GM19372 (cell line): ENCODE results near the gene LGALS1.
"Not testable (repeated sequence)": the region's sequence is repeated elsewhere in the genome, so short reads cannot be mapped to it uniquely, and the experiment has no call there.

Experiments
- ATAC-seq: cut with Tn5 transposase; IDR thresholded peaks from one replicate; pipeline ENCODE4 v1.9.1; 2021; ENCODE audit warnings: mild to moderate bottlenecking, low read depth, moderate library complexity; ENCODE audit not compliant: unreplicated experiment

The LGALS1 gene

DNA sequence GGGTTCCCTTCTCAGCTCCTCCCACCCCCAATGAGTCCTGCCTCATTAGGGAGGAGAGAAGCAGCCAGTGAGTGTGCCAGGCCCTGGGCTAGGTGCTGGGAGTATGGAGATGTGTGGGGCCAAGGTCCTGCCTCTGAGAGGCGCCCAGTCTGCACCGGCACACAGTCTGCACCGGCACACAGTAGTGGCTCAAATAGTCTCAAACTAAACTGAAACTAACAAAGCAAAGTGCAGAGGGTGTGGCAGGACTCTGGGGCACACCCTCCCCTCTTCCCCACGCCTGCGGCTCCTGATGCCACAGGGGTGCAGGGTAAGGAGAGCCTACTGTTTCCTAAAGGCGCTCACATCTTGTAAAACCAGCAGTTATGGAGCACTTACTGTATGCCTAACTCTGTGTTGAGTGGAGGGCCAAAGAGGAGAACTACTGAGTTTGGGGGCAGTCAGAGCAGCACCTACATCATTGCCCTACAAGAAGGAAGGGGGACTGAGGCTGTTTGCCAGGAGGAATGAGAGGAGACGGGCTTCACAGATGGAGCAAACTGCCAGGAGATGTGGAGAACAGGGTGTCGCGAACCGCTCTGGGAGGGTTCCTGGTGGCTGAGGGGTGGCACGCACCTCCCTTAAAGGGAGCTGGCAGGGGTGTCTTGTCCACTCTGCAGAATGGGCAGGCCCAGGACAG is 36.9 kb upstream of the LGALS1 start:
- ATAC-seq, result no peak

GRCh38 chr22:37639070-37639760 is 36.2 kb upstream of the LGALS1 start, which contains the start of gene SH3BP1:
Gene SH3BP1 (plus strand): TSS chr22:37639669. CDS start chr22:37639788, 119 bp downstream.
- no peak for ATAC-seq

- no peak for ATAC-seq
Measured at GRCh38 chr22:37639771-37640590, 35.5 kb upstream of the LGALS1 start.

- no peak for ATAC-seq
Measured at GRCh38 chr22:37640591-37641560, 34.6 kb upstream of the LGALS1 start.

- ATAC-seq, result no peak
Measured at GRCh38 chr22:37641561-37641949, 33.9 kb upstream of the LGALS1 start.

DNA sequence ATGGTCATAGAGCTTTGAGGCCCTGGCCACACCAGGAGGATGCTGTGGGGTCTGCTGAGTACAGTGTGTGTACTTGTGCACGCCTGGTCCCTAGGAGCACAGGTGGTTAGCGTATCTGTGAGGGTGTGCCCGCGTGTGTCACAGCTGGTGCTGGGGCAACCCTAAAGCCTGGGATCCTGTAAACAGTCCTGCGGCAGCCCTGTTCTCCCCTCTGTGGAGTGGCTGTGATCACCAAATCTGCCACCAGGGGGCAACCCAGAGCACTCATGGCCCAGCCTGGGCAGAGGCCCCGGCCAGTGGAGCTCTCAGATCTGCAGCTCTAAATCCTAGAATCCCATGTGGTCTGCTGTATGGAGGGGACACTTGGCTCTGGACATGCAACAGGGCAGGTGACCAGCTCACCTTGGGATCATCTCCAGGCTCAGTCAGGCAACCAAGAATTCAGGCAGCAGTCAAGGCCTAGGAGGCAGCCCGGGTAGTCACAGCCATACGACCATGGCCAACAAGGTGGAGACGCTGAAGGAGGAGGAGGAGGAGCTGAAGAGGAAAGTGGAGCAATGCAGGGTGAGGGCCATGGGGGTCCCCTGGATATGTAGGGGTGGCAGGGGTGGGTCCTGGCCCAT is 32.1 kb upstream of the LGALS1 start:
- ATAC-seq, result no peak

GRCh38 chr22:37647317-37647716 is 28.1 kb upstream of the LGALS1 start:
- no peak for ATAC-seq

GRCh38 chr22:37647928-37648327 is 27.5 kb upstream of the LGALS1 start:
- ATAC-seq, result no peak

- ATAC-seq, result no peak
Measured at GRCh38 chr22:37650463-37651136, 24.8 kb upstream of the LGALS1 start.

DNA sequence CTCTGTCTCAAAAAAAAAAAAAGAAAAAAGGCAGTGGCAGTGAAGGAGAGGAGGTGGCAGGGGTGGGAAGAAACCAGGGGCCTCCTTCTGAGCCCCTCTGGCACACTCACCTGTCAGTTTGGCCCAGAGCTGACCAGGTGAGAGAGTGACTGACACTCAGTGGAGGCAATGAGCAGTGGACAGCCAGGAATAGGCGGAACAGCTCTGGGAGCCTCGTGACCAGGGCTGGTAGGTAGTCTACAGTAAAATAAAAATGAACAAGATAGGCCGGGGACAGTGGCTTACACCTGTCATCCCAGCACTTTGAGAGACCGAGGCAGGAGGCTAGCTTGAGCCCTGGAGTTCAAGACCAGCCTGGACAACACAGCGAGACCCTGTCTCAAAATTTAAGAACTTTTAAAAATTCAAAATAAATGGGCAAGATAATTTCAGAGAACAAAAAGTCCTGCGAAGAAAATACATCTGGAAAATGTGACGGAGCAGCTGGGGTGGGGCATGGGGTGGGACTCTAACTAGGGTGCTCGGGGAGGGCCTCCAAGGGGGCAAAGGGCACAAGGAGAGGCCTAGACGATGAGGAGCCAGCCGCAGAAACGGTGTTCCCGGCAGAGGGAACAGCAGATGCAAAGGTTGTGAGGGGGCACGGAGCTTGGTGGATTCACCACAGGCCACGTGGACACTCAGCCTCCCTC is 20.7 kb upstream of the LGALS1 start:
- no peak for ATAC-seq

DNA sequence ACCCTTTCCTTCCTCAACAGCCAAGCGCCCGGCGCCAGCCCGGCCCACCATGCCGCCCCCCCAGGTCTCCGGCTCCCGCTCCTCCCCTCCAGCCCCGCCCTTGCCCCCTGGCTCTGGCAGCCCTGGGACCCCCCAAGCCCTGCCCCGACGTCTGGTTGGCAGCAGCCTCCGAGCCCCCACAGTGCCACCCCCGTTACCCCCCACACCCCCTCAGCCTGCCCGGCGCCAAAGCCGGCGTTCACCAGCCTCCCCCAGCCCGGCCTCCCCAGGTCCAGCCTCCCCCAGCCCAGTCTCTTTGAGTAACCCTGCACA is 20.2 kb upstream of the LGALS1 start:
- ATAC-seq, result no peak

GRCh38 chr22:37656583-37656982 is 18.9 kb upstream of the LGALS1 start:
- ATAC-seq, result not testable (repeated sequence)

GRCh38 chr22:37657590-37658132 is 17.8 kb upstream of the LGALS1 start:
- no peak for ATAC-seq

- peak; percentile 82 for ATAC-seq
Measured at GRCh38 chr22:37658133-37659065, 17.0 kb upstream of the LGALS1 start, which contains the start of gene PDXP. Gene PDXP (plus strand): TSS chr22:37658723. CDS start chr22:37658783, 60 bp downstream.

GRCh38 chr22:37659066-37659896 is 16.2 kb upstream of the LGALS1 start:
- no peak for ATAC-seq

DNA sequence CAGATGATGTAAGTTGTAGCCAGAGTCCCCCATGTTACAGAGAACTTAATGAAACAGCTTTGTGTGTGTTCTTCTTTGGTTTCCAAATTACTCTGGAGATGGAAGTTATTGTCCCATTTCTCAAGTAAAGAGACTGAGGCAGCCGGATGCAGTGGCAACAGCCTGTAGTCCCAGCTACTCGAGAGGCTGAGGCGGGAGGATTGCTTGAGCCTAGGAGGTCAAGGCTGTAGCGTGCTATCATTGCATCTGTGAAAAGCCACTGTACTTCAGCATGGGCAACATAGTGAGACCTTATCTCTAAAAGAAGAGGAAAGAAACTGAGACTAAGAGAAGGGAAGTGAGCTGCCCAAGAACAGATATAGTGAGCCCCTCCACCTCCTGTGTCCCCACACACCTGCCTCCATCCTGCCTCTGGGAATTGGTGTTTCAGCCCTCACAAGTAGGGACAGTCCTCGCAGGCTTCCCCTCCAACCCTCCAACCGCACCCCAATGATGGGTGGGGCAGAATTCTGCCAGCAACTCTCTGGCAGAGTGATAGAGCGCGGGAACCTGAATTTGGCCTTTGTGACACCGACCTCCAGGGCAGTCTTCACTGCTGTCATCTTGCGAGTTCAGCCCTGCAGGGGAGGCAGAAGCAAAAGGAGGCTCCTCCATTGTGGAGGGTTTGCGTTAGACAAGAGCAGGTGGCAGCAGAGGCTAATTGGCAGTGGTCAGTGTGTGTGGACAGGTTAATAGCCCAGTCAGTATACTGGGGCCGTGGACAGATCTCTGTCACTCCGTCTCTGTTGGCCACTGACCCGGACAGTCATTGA is 15.3 kb upstream of the LGALS1 start:
- no peak for ATAC-seq
